GM12878 (cell line): Measurements from ENCODE around the gene CPEB3. TPM values are rescaled to one million over a fixed set of nuclear protein-coding genes. Genes with fewer than 3 reads are reported as not detected.

Experiments used
- ATAC-seq: fragments of 200-7000 bp; cut with Tn5 transposase; 3 replicates; pipeline ENCODE4 v1.9.1; 2020; ENCODE audit warnings: mild to moderate bottlenecking, moderate library complexity
- BruUV-seq: library from RNA; stranded (reverse); fragments of 400-500 nt; replicated peaks from 2 replicates; lab custom pipeline; 2021; lab: Mats Ljungman, UMichigan
- CTCF ChIA-PET: fragments of 300-600 bp; sonication (Branson Sonifier 250); formaldehyde crosslinking; extraction: SDS; loops from one replicate; lab custom pipeline; 2021; ENCODE audit warnings: inconsistent platforms; lab: Yijun Ruan, JAX
- POLR2A ChIA-PET: fragments of 350-600 bp; formaldehyde crosslinking; extraction: SDS; loops from one replicate; lab custom pipeline; 2021; ENCODE audit warnings: inconsistent platforms; lab: Charles Lee
- RAD21 ChIA-PET: fragments of 300-600 bp; sonication (Branson Sonifier 250); formaldehyde crosslinking; loops from one replicate; lab custom pipeline; 2023; ENCODE audit warnings: antibody characterized with exemption; ENCODE audit not compliant: unreplicated experiment; lab: Charles Lee
- SMC1A ChIA-PET: fragments of 300-600 bp; sonication (Branson Sonifier 250); formaldehyde crosslinking; loops from one replicate; lab custom pipeline; 2023; ENCODE audit not compliant: unreplicated experiment, uncharacterized antibody; lab: Charles Lee
- DNase-seq: peaks from one replicate; pipeline ENCODE4 v3.0.0-alpha.2; 2011; ENCODE audit warnings: low read depth, low spot score
- FAIRE-seq: peaks from 3 replicates; lab custom pipeline; 2011; peaks lifted over from hg19 to GRCh38; lab: Jason Lieb, UNC
- H2AFZ ChIP-seq: 2 replicates; pipeline ENCODE4 v1.6.0; 2011; ENCODE audit warnings: low read depth, low read length, control low read depth; ENCODE audit not compliant: control insufficient read depth
- H3K27ac ChIP-seq: 2 replicates; pipeline ENCODE4 v1.5.1; 2011; ENCODE audit warnings: control low read depth; ENCODE audit not compliant: control insufficient read depth, insufficient read depth
- H3K27me3 ChIP-seq, 2 experiments: replicated peaks in 1 of 2; 2 replicates each; pipeline versions ENCODE4 v1.6.0 to v1.6.1; 2011; ENCODE audit warnings: low read length in 1 of 2; ENCODE audit not compliant: control insufficient read depth in 2 of 2, insufficient read depth in 2 of 2
- H3K36me3 ChIP-seq, 2 experiments: 2 replicates each; pipeline ENCODE4 v1.5.1; 2011; ENCODE audit warnings: low read length in 1 of 2; ENCODE audit not compliant: control insufficient read depth in 2 of 2, insufficient read depth in 2 of 2
- H3K4me1 ChIP-seq: 2 replicates; pipeline ENCODE4 v1.6.1; 2011; ENCODE audit warnings: mild to moderate bottlenecking, low read length, moderate library complexity, mixed read lengths; ENCODE audit not compliant: control insufficient read depth, insufficient read depth
- H3K4me2 ChIP-seq: 2 replicates; pipeline ENCODE4 v1.6.0; 2011; ENCODE audit warnings: control low read depth; ENCODE audit not compliant: control insufficient read depth, insufficient read depth
- H3K4me3 ChIP-seq: fragments of 200-600 bp; sonication (generic); 2 replicates; pipeline ENCODE4 v1.5.1; 2016
- H3K79me2 ChIP-seq: 2 replicates; pipeline ENCODE4 v1.6.0; 2011; ENCODE audit warnings: low read length; ENCODE audit not compliant: control insufficient read depth, insufficient read depth
- H3K9ac ChIP-seq: 2 replicates; pipeline ENCODE4 v1.8.0; 2011; ENCODE audit warnings: low read length, control low read depth, mixed read lengths; ENCODE audit not compliant: control insufficient read depth, insufficient read depth
- H3K9me3 ChIP-seq: replicated peaks from 3 replicates; pipeline ENCODE4 v1.5.1; 2011; ENCODE audit warnings: mild to moderate bottlenecking, low read length; ENCODE audit not compliant: control insufficient read depth, insufficient read depth
- H4K20me1 ChIP-seq: 2 replicates; pipeline ENCODE4 v1.6.0; 2011; ENCODE audit not compliant: control insufficient read depth, insufficient read depth
- ATF7 ChIP-seq: fragments of 450-650 bp; IDR thresholded peaks from 2 replicates; pipeline ENCODE4 v1.6.1; 2016; ENCODE audit warnings: low read depth, mild to moderate bottlenecking
- CBX3 ChIP-seq: fragments of 200-600 bp; sonication (generic); IDR thresholded peaks from 2 replicates; pipeline ENCODE4 v1.6.1; 2016; ENCODE audit warnings: low read depth, borderline replicate concordance
- CHD2 ChIP-seq: IDR thresholded peaks from 2 replicates; pipeline ENCODE4 v1.6.1; 2011; ENCODE audit warnings: low read depth, low read length, improper control_type of control experiment, borderline replicate concordance
- JUNB ChIP-seq: IDR thresholded peaks from 2 replicates; pipeline ENCODE4 v1.6.1; 2016; ENCODE audit warnings: antibody characterized with exemption, mild to moderate bottlenecking
- JUND ChIP-seq: IDR thresholded peaks from 2 replicates; pipeline ENCODE4 v1.6.1; 2012; ENCODE audit warnings: low read depth, mild to moderate bottlenecking, low read length, improper control_type of control experiment, moderate library complexity
- NBN ChIP-seq: fragments of 450-650 bp; IDR thresholded peaks from 2 replicates; pipeline ENCODE4 v1.6.1; 2016
- NFIC ChIP-seq: IDR thresholded peaks from 2 replicates; pipeline ENCODE4 v1.6.1; 2012; ENCODE audit warnings: low read depth, mild to moderate bottlenecking, inconsistent platforms, low read length, moderate library complexity
- NFYA ChIP-seq: IDR thresholded peaks from 2 replicates; pipeline ENCODE4 v1.6.1; 2011; ENCODE audit warnings: low read depth, mild to moderate bottlenecking, low read length, improper control_type of control experiment, borderline replicate concordance
- NR2C1 ChIP-seq: fragments of 450-650 bp; IDR thresholded peaks from 2 replicates; pipeline ENCODE4 v1.6.1; 2017; ENCODE audit warnings: antibody characterized with exemption, mild to moderate bottlenecking, moderate library complexity
- NR2C2 ChIP-seq: IDR thresholded peaks from 2 replicates; pipeline ENCODE4 v1.6.1; 2011; ENCODE audit warnings: borderline replicate concordance, low read depth; ENCODE audit not compliant: control insufficient read depth, insufficient read length
- NR2F1 ChIP-seq: fragments of 450-650 bp; conservative IDR thresholded peaks from 2 replicates; pipeline ENCODE4 v1.6.1; 2017; ENCODE audit warnings: mild to moderate bottlenecking
- POU2F2 ChIP-seq: IDR thresholded peaks from 3 replicates; pipeline ENCODE4 v1.6.1; 2011; ENCODE audit warnings: low read depth, mild to moderate bottlenecking, low read length, borderline replicate concordance
- RAD21 ChIP-seq: IDR thresholded peaks from 2 replicates; pipeline ENCODE4 v1.6.1; 2011; ENCODE audit warnings: mild to moderate bottlenecking, low read depth, low read length, moderate library complexity; ENCODE audit not compliant: insufficient read depth
- RB1 ChIP-seq: fragments of 450-650 bp; formaldehyde crosslinking; IDR thresholded peaks from 2 replicates; pipeline ENCODE4 v1.6.1; 2017; ENCODE audit warnings: mild to moderate bottlenecking, borderline replicate concordance
- SKIL ChIP-seq: fragments of 450-650 bp; IDR thresholded peaks from 2 replicates; pipeline ENCODE4 v1.6.1; 2017; ENCODE audit warnings: mild to moderate bottlenecking, low read depth, inconsistent platforms; ENCODE audit not compliant: poor library complexity, severe bottlenecking
- SMC3 ChIP-seq: IDR thresholded peaks from 2 replicates; pipeline ENCODE4 v1.6.1; 2011; ENCODE audit warnings: low read length, improper control_type of control experiment, borderline replicate concordance
- ZBED1 ChIP-seq: IDR thresholded peaks from 2 replicates; pipeline ENCODE4 v1.6.1; 2016; ENCODE audit warnings: borderline replicate concordance
- ZNF207 ChIP-seq: fragments of 450-650 bp; IDR thresholded peaks from 2 replicates; pipeline ENCODE4 v1.6.1; 2014; ENCODE audit warnings: antibody characterized with exemption, mild to moderate bottlenecking, borderline replicate concordance
- ZNF24 ChIP-seq: fragments of 450-650 bp; IDR thresholded peaks from 2 replicates; pipeline ENCODE4 v1.6.1; 2017; ENCODE audit warnings: antibody characterized with exemption, mild to moderate bottlenecking
- ZNF592 ChIP-seq: fragments of 450-650 bp; IDR thresholded peaks from 2 replicates; pipeline ENCODE4 v1.6.1; 2017; ENCODE audit warnings: mild to moderate bottlenecking, moderate library complexity
- WGBS: methylation state at CpG from one replicate; pipeline ENCODE4 v1.1.6; 2016; ENCODE audit warnings: low lambda C conversion rate; ENCODE audit not compliant: insufficient replicate concordance, insufficient coverage; ENCODE audit errors: missing lambda C conversion rate; 5-methylcytosine and 5-hydroxymethylcytosine counted together
- in situ Hi-C: fragments of 300-500 bp; cut with MboI; formaldehyde crosslinking; loops from 9 replicates; pipeline ENCODE4 v1.14.3; 2018; ENCODE audit warnings: mixed read lengths
- intact Hi-C: fragments of 100-400 bp; cut with micrococcal nuclease; formaldehyde crosslinking; loops from one replicate; pipeline ENCODE4 v1.14.2; 2022; ENCODE audit not compliant: unreplicated experiment
- polyA plus RNA-seq, 11 experiments: library from polyadenylated mRNA; depleted of rRNA in 4 of 11; unstranded in 6 of 11; stranded (reverse) in 5 of 11; fragments of >200 nt; fragmentation: Nextera tagmentation in 4 of 11; fragmentation: Illumina TruSeq in 1 of 11; extraction: Ambion mirVana in 4 of 11; extraction: Trizol in 1 of 11; gene quantifications; 1 replicate in 1 of 11; 2 replicates in 10 of 11; pipeline versions ENCODE4 v1.2.1 to v1.2.3, GENCODE V29; 2011 to 2016; ENCODE audit warnings: inconsistent platforms in 2 of 11, missing spikeins in 2 of 11, low read depth in 1 of 11
- total RNA-seq, 4 experiments: library from RNA; depleted of rRNA in 3 of 4; stranded (reverse); fragments of >200 nt in 3 of 4; fragmentation: Illumina TruSeq in 1 of 4; extraction: Trizol in 1 of 4; gene quantifications; 2 replicates each; pipeline versions ENCODE4 v1.2.1 to v1.2.3, GENCODE V29; 2013 to 2021

CPEB3 gene
- total and polyA plus RNA-seq, 10 of the 15 experiments (the other 5 are each of a cell fraction or from before 2014, with no cell fraction given): 0.50 to 2.3 (median 1.2) TPM

GRCh38 chr10:92124020-92124419 lies 166.9 kb downstream of the CPEB3 start:
- TF ChIP-seq ZNF24 (no peak), ZNF207 (no peak), NR2C2 (no peak), RB1 (no peak), NFIC (no peak), RAD21 (no peak), CBX3 (no peak), NR2F1 (no peak), ZBED1 (no peak), NFYA (no peak), NBN (no peak), ZNF592 (no peak), NR2C1 (no peak), ATF7 (no peak), JUND (no peak), SMC3 (no peak), JUNB (no peak), CHD2 (no peak), POU2F2 (no peak), SKIL (no peak)
- no peaks in the 10 kb centered on the region for H3K27me3 ChIP-seq
- no peak for FAIRE-seq
- CTCF ChIA-PET: interaction anchor here (1.8 kb wide), 1 partner anchor 16 kb away, joined by 6 read pairs; no protein-coding TSS in a partner anchor
- H3K9me3 ChIP-seq: no peaks in the 10 kb centered on the region
- H3K36me3 ChIP-seq: no peaks in the 10 kb centered on the region
- ATAC-seq: no peak
- 92% methylated on average over 1 of the region's 1 CpG for WGBS
- H2AFZ ChIP-seq: no peak overlapping the region
- H3K27ac ChIP-seq: no peak overlapping the region
- no peaks in the 10 kb centered on the region for H4K20me1 ChIP-seq
- BruUV-seq: no TSS peak
- POLR2A ChIA-PET: no interaction called here
- SMC1A ChIA-PET: interaction anchor here (0.6 to 2.6 kb wide), 3 partner anchors 21 to 167 kb away, joined by 3 to 5 read pairs (median 3); partner anchors contain the start of gene MARCHF5
- H3K9ac ChIP-seq: no peak overlapping the region
- in situ Hi-C loops (no loop called here), intact Hi-C loops (no loop called here)
- no peaks in the 10 kb centered on the region; the same call in 1 of the 2 replicates for H3K79me2 ChIP-seq
- no peaks in the 10 kb centered on the region for H3K4me1 ChIP-seq
- no peak overlapping the region for H3K4me3 ChIP-seq
- no peak overlapping the region for H3K4me2 ChIP-seq
- RAD21 ChIA-PET: no interaction called here
- DNase-seq: no peak
